Right hindlimb (tissue), 1 donor: ENCODE results near the gene SERPINB5.
"Not testable (repeated sequence)": the region's sequence is repeated elsewhere in the genome, so short reads cannot be mapped to it uniquely, and the experiment has no call there.

Experiments
- DNase-seq: peaks from one replicate; pipeline ENCODE4 v3.0.0-alpha.2; 2018

Gene SERPINB5

GRCh38 chr18:63476668-63477067 is at the start of gene SERPINB5:
Gene SERPINB5, plus strand, starts transcription at chr18:63476958. Its CDS starts 7,471 bp downstream, at chr18:63484429.
- DNase-seq, result no peak

GRCh38 chr18:63427558-63427957 is 49.2 kb upstream of the SERPINB5 start:
- DNase-seq, result no peak

GRCh38 chr18:63430526-63430925 is 46.2 kb upstream of the SERPINB5 start:
- no peak for DNase-seq

- DNase-seq, result no peak
Observed at GRCh38 chr18:63431180-63431579, 45.6 kb upstream of the SERPINB5 start.

- peak; percentile 27 for DNase-seq
Observed at GRCh38 chr18:63433334-63433866, 43.4 kb upstream of the SERPINB5 start.

GRCh38 chr18:63438181-63438580 is 38.6 kb upstream of the SERPINB5 start:
- DNase-seq, result no peak

- peak; percentile 53 for DNase-seq
Observed at GRCh38 chr18:63439334-63439733, 37.4 kb upstream of the SERPINB5 start.

- DNase-seq, result peak; percentile 34
Observed at GRCh38 chr18:63440219-63440618, 36.5 kb upstream of the SERPINB5 start.

- DNase-seq, result no peak
Observed at GRCh38 chr18:63440881-63441280, 35.9 kb upstream of the SERPINB5 start.

- no peak for DNase-seq
Observed at GRCh38 chr18:63443829-63444228, 32.9 kb upstream of the SERPINB5 start.

- DNase-seq, result no peak
Observed at GRCh38 chr18:63444580-63444979, 32.2 kb upstream of the SERPINB5 start.

- peak; percentile 43 for DNase-seq
Observed at GRCh38 chr18:63445037-63445436, 31.7 kb upstream of the SERPINB5 start.

GRCh38 chr18:63446266-63446665 is 30.5 kb upstream of the SERPINB5 start:
- DNase-seq, result no peak

GRCh38 chr18:63447066-63447465 is 29.7 kb upstream of the SERPINB5 start:
- DNase-seq, result no peak

GRCh38 chr18:63449426-63449825 is 27.3 kb upstream of the SERPINB5 start:
- no peak for DNase-seq

- no peak for DNase-seq
Observed at GRCh38 chr18:63451799-63452660, 24.7 kb upstream of the SERPINB5 start.

- not testable (repeated sequence) for DNase-seq
Observed at GRCh38 chr18:63452751-63453150, 24.0 kb upstream of the SERPINB5 start.

GRCh38 chr18:63454497-63454896 is 22.3 kb upstream of the SERPINB5 start:
- DNase-seq, result no peak

- no peak for DNase-seq
Observed at GRCh38 chr18:63457977-63458376, 18.8 kb upstream of the SERPINB5 start.

- no peak for DNase-seq
Observed at GRCh38 chr18:63460414-63460813, 16.3 kb upstream of the SERPINB5 start.

GRCh38 chr18:63464434-63464833 is 12.3 kb upstream of the SERPINB5 start:
- DNase-seq, result no peak

- DNase-seq, result no peak
Observed at GRCh38 chr18:63465059-63465458, 11.7 kb upstream of the SERPINB5 start.

- no peak for DNase-seq
Observed at GRCh38 chr18:63467699-63468098, 9.1 kb upstream of the SERPINB5 start.

- DNase-seq, result no peak
Observed at GRCh38 chr18:63468575-63468974, 8.2 kb upstream of the SERPINB5 start.

GRCh38 chr18:63470751-63471150 is 6.0 kb upstream of the SERPINB5 start:
- DNase-seq, result no peak
